Psoas muscle (tissue), 8 donors: ENCODE data around the gene SLC35F2. TPM values are rescaled to one million over a fixed set of nuclear protein-coding genes. Genes with fewer than 3 reads are reported as not detected.
"Not testable (repeated sequence)": the region's sequence is repeated elsewhere in the genome, so short reads cannot be mapped to it uniquely, and the experiment has no call there.

Source experiments
- ATAC-seq, 4 donors: fragments of 200-7000 bp; cut with Tn5 transposase; one replicate each; pipeline ENCODE4 v1.9.1; 2020; ENCODE audit warnings: moderate library complexity in 3 of 4, mild to moderate bottlenecking in 2 of 4
- DNase-seq, 2 donors: peaks; one replicate each; pipeline ENCODE4 v3.0.0-alpha.2; 2020
- H3K27ac ChIP-seq: fragments of 200-600 bp; one replicate; pipeline ENCODE4 v1.8.0; 2022
- H3K27me3 ChIP-seq, 3 donors: fragments of 200-600 bp in 1 of 3; one replicate each; pipeline versions ENCODE4 v1.6.1 to v1.8.0; 2013 to 2022; ENCODE audit warnings: low read length in 2 of 3, mild to moderate bottlenecking in 2 of 3, moderate library complexity in 1 of 3; ENCODE audit not compliant: insufficient read depth in 3 of 3
- H3K36me3 ChIP-seq, 2 donors: fragments of 200-600 bp in 1 of 2; one replicate each; pipeline versions ENCODE4 v1.6.1 to v1.8.0; 2013 to 2022; ENCODE audit warnings: low read depth in 1 of 2, mild to moderate bottlenecking in 1 of 2, moderate library complexity in 1 of 2; ENCODE audit not compliant: insufficient read depth in 1 of 2
- H3K4me1 ChIP-seq: fragments of 200-600 bp; one replicate; pipeline ENCODE4 v1.8.0; 2022
- H3K4me3 ChIP-seq: fragments of 200-600 bp; one replicate; pipeline ENCODE4 v1.8.0; 2022; ENCODE audit warnings: mild to moderate bottlenecking
- H3K9me3 ChIP-seq: fragments of 200-600 bp; one replicate; pipeline ENCODE4 v1.8.0; 2022
- CTCF ChIP-seq: fragments of 200-600 bp; IDR thresholded peaks from one replicate; pipeline ENCODE4 v1.8.0; 2022; ENCODE audit warnings: antibody characterized with exemption
- WGBS, 3 donors: extraction: QIAGEN DNeasy Blood & Tissue Kit; methylation state at CpG; one replicate each; pipeline versions ENCODE4 v1.1.6 to v1.1.7; 2013; 5-methylcytosine and 5-hydroxymethylcytosine counted together
- intact Hi-C, 2 donors: fragments of 100-400 bp; cut with DNase I; formaldehyde crosslinking; loops; one replicate each; pipeline versions ENCODE4 v1.11.0 to v1.14.2; 2022
- polyA plus RNA-seq, 3 donors: library from polyadenylated mRNA; stranded (reverse); fragments of 200-250 nt; gene quantifications; one replicate each; pipeline ENCODE4 v1.2.3, GENCODE V29; 2013
- total RNA-seq, 4 donors: library from RNA; stranded (reverse); fragmentation: NEBNext Ultra II Directional in 2 of 4; extraction: Animal tissue kit (Norgen Biotek cat#: 25700) in 2 of 4; gene quantifications; one replicate each; pipeline versions ENCODE4 v1.2.1 to v1.2.4, GENCODE V29; 2021 to 2023
- donor health status: healthy with polysubstance abuse.
- donor health status: DM: no; HTN: no; CAD: no; lungs with moderate emphysema.
- donor health status: Bipolar disorder and iron deficiency.
- donor health status: healthy.
- donor health status: DM: yes; HTN: yes; CAD: no.
- donor health status: DM: no; HTN: no; CAD: no.
- donor health status: DM: no; HTN: no; CAD: no.
- donor health status: DM: yes; HTN: yes; CAD: no.

SLC35F2 gene
- total and polyA plus RNA-seq, 7 donors, result 0.37 to 1.7 (median 0.70) TPM

GRCh38 chr11:107876141-107876540 is 17.6 kb upstream of the SLC35F2 start:
- Histone ChIP-seq H3K36me3 (no peaks in the 10 kb centered on the region), H3K9me3 (no peaks in the 10 kb centered on the region), H3K4me1 (no peaks in the 10 kb centered on the region), H3K27ac (no peak overlapping the region), H3K4me3 (no peak overlapping the region), H3K27me3 (no peaks in the 10 kb centered on the region)
- TF ChIP-seq CTCF, result no peak
- intact Hi-C loops, result no loop called here
- WGBS, 3 donors, result 61 to 71% (median 62%) methylated on average over 2 of the region's 2 CpGs
- ATAC-seq, result no peak
- DNase-seq, result no peak

- whole genome bisulfite sequencing, 3 donors, result 50 to 59% (median 54%) methylated on average over 4 of the region's 4 CpGs
- no peak for DNase-seq
- no peak overlapping the region for H3K4me3 ChIP-seq
- no peaks in the 10 kb centered on the region for H3K9me3 ChIP-seq
- no peak overlapping the region for H3K27ac ChIP-seq
- intact Hi-C loops, result no loop called here
- no peak for TF ChIP-seq CTCF
- no peaks in the 10 kb centered on the region for H3K36me3 ChIP-seq
- peaks cover 5% of the 10 kb centered on the region for H3K4me1 ChIP-seq
- ATAC-seq, result no peak
- no peaks in the 10 kb centered on the region for H3K27me3 ChIP-seq
Measured at GRCh38 chr11:107864591-107864990, 6.0 kb upstream of the SLC35F2 start.

GRCh38 chr11:107860688-107861087 is 2.1 kb upstream of the SLC35F2 start:
- Histone ChIP-seq H3K4me3 (no peak overlapping the region), H3K36me3 (no peaks in the 10 kb centered on the region), H3K9me3 (no peaks in the 10 kb centered on the region), H3K27ac (no peak overlapping the region), H3K4me1 (peaks cover 5% of the 10 kb centered on the region), H3K27me3 (peaks cover 0 to 9% (median 0%) of the 10 kb centered on the region in 3 donors)
- intact Hi-C loops, result no loop called here
- no peak for DNase-seq
- 79 to 87% (median 81%) methylated on average over 2 of the region's 2 CpGs for WGBS, 3 donors
- ATAC-seq, result no peak
- TF ChIP-seq CTCF, result no peak

DNA sequence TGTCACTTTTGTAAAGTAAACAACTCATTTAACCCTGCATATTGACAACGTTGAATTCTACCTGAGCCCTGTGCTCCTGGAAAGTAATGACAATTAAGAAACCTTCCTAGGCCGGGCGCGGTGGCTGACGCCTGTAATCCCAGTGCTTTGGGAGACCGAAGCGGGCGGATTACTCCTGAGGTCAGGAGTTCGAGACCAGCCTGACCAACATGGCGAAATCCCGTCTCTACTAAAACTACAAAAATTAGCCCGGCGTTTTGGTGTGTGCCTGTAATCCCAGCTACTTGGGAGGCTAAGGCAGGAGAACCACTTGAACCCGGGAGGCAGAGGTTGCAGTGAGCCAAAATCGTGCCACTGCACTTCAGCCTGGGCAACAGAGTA is 1.6 kb upstream of the SLC35F2 start:
- H3K27ac ChIP-seq, H3K36me3 ChIP-seq, H3K9me3 ChIP-seq, DNase-seq, H3K27me3 ChIP-seq, ATAC-seq, intact Hi-C loops, H3K4me1 ChIP-seq: not testable (repeated sequence)
- 82 to 84% (median 84%) methylated on average over 15 of the region's 15 CpGs for WGBS, 3 donors
- peak overlapping the region; percentile 81 for H3K4me3 ChIP-seq

- ATAC-seq, result peak; percentile 66 to 82 (median 78)
- peaks cover 0 to 9% (median 0%) of the 10 kb centered on the region in 3 donors for H3K27me3 ChIP-seq
- WGBS, 3 donors, result 1 to 3% (median 3%) methylated on average over 31 of the region's 31 CpGs
- no peaks in the 10 kb centered on the region for H3K36me3 ChIP-seq
- DNase-seq, result peak; percentile 36 to 67
- H3K9me3 ChIP-seq, result no peaks in the 10 kb centered on the region
- no peak for TF ChIP-seq CTCF
- H3K4me3 ChIP-seq, result peak overlapping the region; percentile 81
- intact Hi-C loops, result no loop called here
- H3K4me1 ChIP-seq, result peaks cover 5% of the 10 kb centered on the region
- no peak overlapping the region for H3K27ac ChIP-seq
Measured at GRCh38 chr11:107859459-107860239, 1.1 kb upstream of the SLC35F2 start.
